Body of pancreas (tissue), 4 donors: ENCODE data around the gene GRIK4. TPM values are rescaled to one million over a fixed set of nuclear protein-coding genes. Genes with fewer than 3 reads are reported as not detected.

Source experiments
- ATAC-seq: fragments of 150-250 bp; one replicate; pipeline ENCODE4 v1.9.1; 2016
- DNase-seq, 4 donors: peaks; one replicate each; pipeline ENCODE4 v3.0.0-alpha.2; 2019
- H3K27ac ChIP-seq, 4 donors: fragments of 200-600 bp; sonication (generic); 1 replicate in 3 of 4; 2 replicates in 1 of 4; pipeline versions ENCODE4 v1.5.1 to v1.6.1; 2016 to 2019; ENCODE audit warnings: mild to moderate bottlenecking in 1 of 4, mixed read lengths in 1 of 4, moderate library complexity in 1 of 4
- H3K27me3 ChIP-seq, 2 donors: fragments of 200-600 bp; sonication (generic); one replicate each; pipeline ENCODE4 v1.6.0; 2016; ENCODE audit warnings: mild to moderate bottlenecking in 1 of 2
- H3K36me3 ChIP-seq, 2 donors: fragments of 200-600 bp; sonication (generic); replicated peaks in 1 of 2; 2 replicates each; pipeline ENCODE4 v1.5.1; 2016; ENCODE audit warnings: low read depth in 2 of 2; ENCODE audit not compliant: insufficient read depth in 1 of 2
- H3K4me1 ChIP-seq: fragments of 200-600 bp; sonication (generic); one replicate; pipeline ENCODE4 v1.6.0; 2016
- H3K4me3 ChIP-seq, 2 donors: fragments of 200-600 bp; sonication (generic); 1 replicate in 1 of 2; 2 replicates in 1 of 2; pipeline ENCODE4 v1.5.1; 2016 to 2019
- H3K9me3 ChIP-seq, 3 donors: fragments of 200-600 bp; sonication (generic); 1 replicate in 2 of 3; 2 replicates in 1 of 3; pipeline ENCODE4 v1.5.1; 2016
- POLR2A ChIP-seq, 3 donors: fragments of 450-650 bp; IDR thresholded peaks; one replicate each; pipeline ENCODE4 v1.6.1; 2016; ENCODE audit warnings: antibody characterized with exemption in 3 of 3, mild to moderate bottlenecking in 2 of 3
- WGBS, 2 donors: methylation state at CpG; one replicate each; pipeline ENCODE4 v1.1.5; 2017; 5-methylcytosine and 5-hydroxymethylcytosine counted together
- intact Hi-C: fragments of 100-400 bp; cut with DNase I; formaldehyde crosslinking; loops from one replicate; pipeline ENCODE4 v1.15.1; 2023
- total RNA-seq, 2 donors: library from RNA; depleted of rRNA; stranded (reverse); fragments of >200 nt; gene quantifications; one replicate each; pipeline ENCODE4 v1.1.0, GENCODE V29; 2016
- TF ChIP-seq, protein P1 (sequence below), 7 experiments: fragments of 450-650 bp in 4 of 7; fragments of 200-600 bp in 3 of 7; sonication (generic) in 3 of 7; IDR thresholded peaks; one replicate each; pipeline ENCODE4 v1.5.1; 2016 to 2019; ENCODE audit warnings: antibody characterized with exemption in 7 of 7

GRIK4 gene
- total RNA-seq, 2 donors from 2014 or later, result not detected

DNA sequence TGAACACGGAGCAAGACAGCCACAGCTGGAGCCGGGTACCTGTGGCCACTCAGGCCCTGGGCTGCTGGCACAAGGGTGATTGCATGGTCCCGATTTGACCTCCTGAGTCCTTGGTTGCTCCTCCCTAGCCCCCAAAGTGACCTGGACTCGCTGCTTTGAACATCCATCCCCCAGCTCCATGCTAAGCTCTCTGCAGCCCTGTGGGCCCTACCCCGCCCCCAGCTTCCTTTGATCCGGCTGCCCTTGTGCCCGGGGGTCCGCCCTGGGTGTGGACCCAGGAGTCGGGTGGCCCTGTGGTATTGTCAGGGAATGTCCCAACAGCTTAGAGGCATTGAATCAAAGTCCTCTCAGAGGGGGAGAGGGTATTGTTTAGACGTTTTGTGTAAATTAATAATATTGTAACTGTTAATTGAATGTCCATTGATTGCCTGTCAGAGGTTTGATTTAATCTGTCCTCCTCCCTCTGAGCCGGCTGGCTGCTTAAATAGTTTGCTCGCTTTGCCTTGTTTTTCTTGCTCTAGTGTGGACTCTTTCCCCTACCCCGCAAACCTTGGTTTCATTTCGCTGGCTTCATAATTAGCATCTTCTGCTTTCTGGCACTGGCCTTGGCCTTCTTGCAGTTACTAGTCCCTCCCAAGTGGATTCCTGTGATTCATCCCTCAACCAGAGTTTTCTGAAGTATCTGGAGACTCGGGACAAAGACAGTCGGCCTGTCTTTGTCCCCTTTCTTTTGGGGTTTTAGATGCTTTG lies 20.7 kb downstream of the GRIK4 start:
- intact Hi-C loops, result no loop called here
- TF ChIP-seq POLR2A (IDR thresholded peaks at IDR 0.05), result no peak
- TF ChIP-seq, protein P1, sequence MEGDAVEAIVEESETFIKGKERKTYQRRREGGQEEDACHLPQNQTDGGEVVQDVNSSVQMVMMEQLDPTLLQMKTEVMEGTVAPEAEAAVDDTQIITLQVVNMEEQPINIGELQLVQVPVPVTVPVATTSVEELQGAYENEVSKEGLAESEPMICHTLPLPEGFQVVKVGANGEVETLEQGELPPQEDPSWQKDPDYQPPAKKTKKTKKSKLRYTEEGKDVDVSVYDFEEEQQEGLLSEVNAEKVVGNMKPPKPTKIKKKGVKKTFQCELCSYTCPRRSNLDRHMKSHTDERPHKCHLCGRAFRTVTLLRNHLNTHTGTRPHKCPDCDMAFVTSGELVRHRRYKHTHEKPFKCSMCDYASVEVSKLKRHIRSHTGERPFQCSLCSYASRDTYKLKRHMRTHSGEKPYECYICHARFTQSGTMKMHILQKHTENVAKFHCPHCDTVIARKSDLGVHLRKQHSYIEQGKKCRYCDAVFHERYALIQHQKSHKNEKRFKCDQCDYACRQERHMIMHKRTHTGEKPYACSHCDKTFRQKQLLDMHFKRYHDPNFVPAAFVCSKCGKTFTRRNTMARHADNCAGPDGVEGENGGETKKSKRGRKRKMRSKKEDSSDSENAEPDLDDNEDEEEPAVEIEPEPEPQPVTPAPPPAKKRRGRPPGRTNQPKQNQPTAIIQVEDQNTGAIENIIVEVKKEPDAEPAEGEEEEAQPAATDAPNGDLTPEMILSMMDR (IDR thresholded peaks at IDR 0.05), result no peak
- 58 to 65% methylated on average over 14 of the region's 16 CpGs for WGBS, 2 donors
- H3K27me3 ChIP-seq, result no peaks in the 10 kb centered on the region
- no peak for DNase-seq
- H3K9me3 ChIP-seq, result no peaks in the 10 kb centered on the region
- no peaks in the 10 kb centered on the region for H3K36me3 ChIP-seq
- H3K4me1 ChIP-seq, result no peaks in the 10 kb centered on the region
- no peak overlapping the region for H3K27ac ChIP-seq
- ATAC-seq, result no peak
- H3K4me3 ChIP-seq, result no peak overlapping the region

DNA sequence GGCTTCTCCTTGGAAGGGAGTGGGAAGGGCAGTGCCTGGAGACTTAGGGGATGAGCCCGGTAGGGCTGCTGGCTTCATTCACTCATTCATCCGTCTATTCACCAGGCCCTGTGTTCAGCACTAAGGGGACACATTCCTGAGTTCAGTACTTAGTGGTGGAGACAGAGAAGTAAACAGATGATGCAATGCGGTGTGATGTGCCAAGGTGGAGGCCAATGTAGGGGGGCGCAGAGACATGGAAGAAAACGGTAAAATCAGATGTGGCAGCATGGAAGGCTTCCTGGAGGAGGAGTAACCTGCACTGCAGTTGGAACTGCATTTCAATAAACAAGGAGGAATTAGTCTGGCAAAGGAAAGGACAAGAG lies 21.3 kb downstream of the GRIK4 start:
- Histone ChIP-seq H3K27ac (no peak overlapping the region), H3K27me3 (no peaks in the 10 kb centered on the region), H3K4me1 (no peaks in the 10 kb centered on the region), H3K4me3 (no peak overlapping the region), H3K36me3 (no peaks in the 10 kb centered on the region), H3K9me3 (no peaks in the 10 kb centered on the region)
- intact Hi-C loops, result no loop called here
- no peak for TF ChIP-seq POLR2A (IDR thresholded peaks at IDR 0.05)
- TF ChIP-seq, protein P1 (IDR thresholded peaks at IDR 0.05), result no peak
- DNase-seq (no peak), ATAC-seq (no peak)
- 52 to 55% methylated on average over 5 of the region's 5 CpGs for WGBS, 2 donors

DNA sequence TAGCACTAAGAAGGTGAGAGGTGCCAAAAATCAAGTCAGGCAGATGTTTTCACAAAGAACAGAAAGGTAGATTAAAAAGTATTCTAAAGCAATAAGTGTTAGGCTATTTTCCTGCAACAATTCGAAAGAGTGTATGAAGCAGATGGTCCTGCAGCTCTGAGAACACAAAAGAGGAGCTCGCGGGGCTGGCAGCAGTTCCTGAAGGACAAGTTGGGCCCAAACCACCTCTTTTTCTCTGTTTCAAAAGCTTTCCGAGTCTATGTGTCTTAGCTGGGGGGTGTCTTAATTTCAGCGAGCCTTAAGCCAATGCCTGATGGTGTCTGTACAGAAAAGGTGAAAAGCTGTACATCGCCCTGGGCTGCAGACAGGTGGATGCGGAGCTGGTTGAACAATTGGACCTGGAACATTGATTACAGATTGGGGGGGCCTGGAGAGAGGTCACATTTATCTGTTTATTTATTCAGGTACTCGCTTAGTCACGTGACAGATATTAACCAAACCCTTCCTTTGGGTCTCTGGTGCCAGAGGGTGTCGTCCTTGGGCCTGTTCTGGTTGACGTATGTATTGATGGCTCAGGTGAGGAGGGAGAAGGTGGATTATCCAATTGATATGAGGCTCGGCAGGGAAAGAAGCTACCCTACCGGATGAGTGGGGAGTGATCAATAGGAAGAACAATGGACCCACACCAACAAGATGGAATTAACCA lies 24.7 kb downstream of the GRIK4 start:
- no peaks in the 10 kb centered on the region for H3K36me3 ChIP-seq
- H3K27me3 ChIP-seq, result no peaks in the 10 kb centered on the region
- intact Hi-C loops, result no loop called here
- no peak for TF ChIP-seq POLR2A (IDR thresholded peaks at IDR 0.05)
- TF ChIP-seq, protein P1 (IDR thresholded peaks at IDR 0.05), result no peak
- ATAC-seq (no peak), DNase-seq (no peak)
- H3K4me1 ChIP-seq, result no peaks in the 10 kb centered on the region
- H3K9me3 ChIP-seq, result no peaks in the 10 kb centered on the region
- no peak overlapping the region for H3K4me3 ChIP-seq
- WGBS, 2 donors, result 81 to 82% methylated on average over 13 of the region's 13 CpGs
- no peak overlapping the region for H3K27ac ChIP-seq

DNA sequence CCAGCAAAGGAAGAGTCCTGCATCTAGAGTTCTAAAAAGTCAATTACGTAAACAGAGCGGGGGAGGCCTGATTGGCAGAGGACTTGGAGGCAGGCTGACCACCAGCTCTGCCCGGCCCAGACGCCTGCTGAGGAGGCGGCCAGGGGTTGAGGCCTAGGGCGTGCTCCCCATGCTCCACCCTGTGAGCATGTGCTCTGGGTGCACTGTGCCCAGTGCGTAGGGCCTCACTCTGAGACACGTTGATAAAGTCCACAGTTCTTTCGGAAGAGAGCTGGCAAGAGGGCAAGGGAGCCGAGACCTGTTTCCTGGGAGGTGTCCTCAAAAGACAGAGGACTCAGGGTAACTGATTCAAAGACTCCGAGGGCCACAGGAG lies 25.2 kb downstream of the GRIK4 start:
- DNase-seq (no peak), ATAC-seq (no peak)
- Histone ChIP-seq H3K4me3 (no peak overlapping the region), H3K9me3 (no peaks in the 10 kb centered on the region), H3K36me3 (no peaks in the 10 kb centered on the region), H3K27me3 (no peaks in the 10 kb centered on the region), H3K4me1 (no peaks in the 10 kb centered on the region), H3K27ac (no peak overlapping the region)
- TF ChIP-seq POLR2A (IDR thresholded peaks at IDR 0.05), result no peak
- TF ChIP-seq, protein P1 (IDR thresholded peaks at IDR 0.05), result no peak
- intact Hi-C loops, result no loop called here
- WGBS, 2 donors, result 87 to 89% methylated on average over 10 to 11 of the region's 11 CpGs
